Omental fat pad (tissue), 4 donors: ENCODE data around the gene FUT4. TPM values are rescaled to one million over a fixed set of nuclear protein-coding genes. Genes with fewer than 3 reads are reported as not detected.

Experiments
- ATAC-seq: fragments of 150-250 bp; one replicate; pipeline ENCODE4 v1.9.1; 2016; ENCODE audit warnings: mild to moderate bottlenecking, moderate library complexity; ENCODE audit not compliant: low FRiP score
- DNase-seq: peaks from one replicate; pipeline ENCODE4 v3.0.0-alpha.2; 2019; ENCODE audit warnings: low spot score
- CTCF ChIP-seq, 3 donors: fragments of 450-650 bp; IDR thresholded peaks; one replicate each; pipeline ENCODE4 v1.5.1; 2016 to 2017; ENCODE audit warnings: antibody characterized with exemption in 3 of 3, mild to moderate bottlenecking in 3 of 3, moderate library complexity in 2 of 3
- total RNA-seq, 4 donors: library from RNA; depleted of rRNA; stranded (reverse); fragments of >200 nt; gene quantifications; one replicate each; pipeline ENCODE4 v1.1.0, GENCODE V29; 2016

FUT4 gene
- total RNA-seq, 4 donors from 2014 or later, result 4.2 to 7.4 (median 6.9) TPM

GRCh38 chr11:94507485-94507884 is 36.2 kb upstream of the FUT4 start:
- no peak for TF ChIP-seq CTCF (IDR thresholded peaks at IDR 0.05)
- no peak for ATAC-seq
- no peak for DNase-seq

- ATAC-seq, result peak; percentile 62
- TF ChIP-seq CTCF (IDR thresholded peaks at IDR 0.05), result no peak
- DNase-seq, result no peak
Measured at GRCh38 chr11:94511932-94512781, 31.6 kb upstream of the FUT4 start, which contains the start of gene C11orf97. Gene C11orf97, plus strand, starts transcription at chr11:94512461. Its CDS starts 68 bp downstream, at chr11:94512529.

GRCh38 chr11:94513091-94513490 is 30.6 kb upstream of the FUT4 start:
- TF ChIP-seq CTCF (IDR thresholded peaks at IDR 0.05), result no peak
- ATAC-seq, result no peak
- no peak for DNase-seq

- TF ChIP-seq CTCF (IDR thresholded peaks at IDR 0.05), result no peak
- ATAC-seq (no peak), DNase-seq (no peak)
Measured at GRCh38 chr11:94515398-94515797, 28.3 kb upstream of the FUT4 start.

- DNase-seq, result no peak
- ATAC-seq, result no peak
- TF ChIP-seq CTCF (IDR thresholded peaks at IDR 0.05), result no peak
Measured at GRCh38 chr11:94516725-94517124, 27.0 kb upstream of the FUT4 start.

- no peak for TF ChIP-seq CTCF (IDR thresholded peaks at IDR 0.05)
- DNase-seq (no peak), ATAC-seq (no peak)
Measured at GRCh38 chr11:94518300-94518699, 25.4 kb upstream of the FUT4 start.
